Natural killer cell treated with Interleukin-12 subunit alpha and Interleukin-12 subunit beta and Interleukin-15 and Interleukin-18, amount 100 ng/mL, for 72 hours (primary cell): ENCODE results near the gene MPP7. TPM values are rescaled to one million over a fixed set of nuclear protein-coding genes. Genes with fewer than 3 reads are reported as not detected.

ENCODE experiments used
- ATAC-seq, 2 donors: fragments of 150-1000 bp; cut with Tn5 transposase in 1 of 2; sonication (Bioruptor Pico), chemical (Tn5 transposase) in 1 of 2; 2 replicates each; pipeline ENCODE4 v1.10.0; 2021
- DNase-seq: peaks from one replicate; pipeline ENCODE4 v3.0.0; 2022; ENCODE audit warnings: low spot score
- H3K27ac Mint-ChIP-seq, 2 donors: 1 replicate in 1 of 2; 2 replicates in 1 of 2; pipeline ENCODE4 v1.8.0; 2022; ENCODE audit warnings: mixed read lengths in 2 of 2, mild to moderate bottlenecking in 1 of 2, moderate library complexity in 1 of 2
- H3K27me3 Mint-ChIP-seq, 2 donors: 1 replicate in 1 of 2; 2 replicates in 1 of 2; pipeline ENCODE4 v1.8.0; 2022; ENCODE audit warnings: mixed read lengths in 2 of 2
- H3K36me3 Mint-ChIP-seq: one replicate; pipeline ENCODE4 v1.8.0; 2022; ENCODE audit warnings: mixed read lengths
- H3K4me1 Mint-ChIP-seq, 2 donors: 1 replicate in 1 of 2; 2 replicates in 1 of 2; pipeline ENCODE4 v1.8.0; 2022; ENCODE audit warnings: low read depth in 2 of 2, mixed read lengths in 2 of 2, mild to moderate bottlenecking in 1 of 2
- H3K4me3 Mint-ChIP-seq: one replicate; pipeline ENCODE4 v1.8.0; 2022; ENCODE audit warnings: mixed read lengths
- H3K9me3 Mint-ChIP-seq: 2 replicates; pipeline ENCODE4 v1.8.0; 2022; ENCODE audit warnings: mixed read lengths
- total RNA-seq, 2 donors: library from RNA; stranded (reverse); gene quantifications; one replicate each; pipeline ENCODE4 v1.2.3, GENCODE V29; 2022

MPP7 gene
- total RNA-seq, 2 donors from 2014 or later, result 1.7 to 2.7 TPM

DNA sequence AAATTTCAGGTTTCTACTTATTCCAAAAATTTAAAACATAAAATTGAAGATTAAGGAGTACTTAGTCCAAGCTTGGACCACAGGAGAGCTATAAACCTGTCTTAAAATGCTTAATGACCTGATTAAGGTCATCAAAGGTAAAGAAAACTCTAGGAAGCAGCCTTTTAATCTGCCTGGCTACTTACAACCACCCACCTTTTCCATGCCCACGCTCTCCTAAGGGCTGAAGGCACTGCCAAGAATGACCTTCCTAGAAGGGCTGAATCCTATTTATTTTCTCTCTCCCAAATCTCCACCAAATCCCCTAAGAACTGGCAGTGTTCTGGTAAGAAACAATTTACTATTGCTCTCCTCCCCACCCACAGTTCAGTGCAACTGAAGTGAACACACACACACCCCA lies 6.8 kb downstream of the MPP7 start:
- Mint-ChIP-seq H3K4me3 (no peak overlapping the region), H3K27me3 (no peaks in the 10 kb centered on the region), H3K4me1 (peaks cover 15 to 21% of the 10 kb centered on the region in 2 donors), H3K9me3 (no peaks in the 10 kb centered on the region), H3K36me3 (no peaks in the 10 kb centered on the region), H3K27ac (peak overlapping the region in 1 of 2 donors; percentile 1)
- no peak for ATAC-seq
- DNase-seq, result no peak

DNA sequence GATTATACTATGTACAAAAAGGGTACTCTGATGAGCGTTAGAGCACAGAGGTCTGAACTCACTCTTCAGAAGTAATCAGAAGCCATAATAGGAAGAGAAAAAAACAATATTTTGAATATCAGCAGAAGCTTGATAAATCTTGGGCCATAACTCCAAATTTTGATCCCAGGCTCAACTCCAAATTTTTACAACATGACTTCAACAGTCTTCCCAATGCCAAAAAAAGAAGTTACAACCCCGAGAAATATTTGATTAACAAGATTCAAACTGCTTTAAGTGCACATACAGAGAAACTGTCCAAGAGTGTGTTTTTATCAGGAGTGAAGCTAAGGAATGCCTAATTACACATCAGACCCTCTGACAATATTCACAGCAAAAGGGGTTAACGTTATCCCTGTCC lies 7.5 kb downstream of the MPP7 start:
- DNase-seq (no peak), ATAC-seq (no peak)
- Mint-ChIP-seq H3K4me3 (no peak overlapping the region), H3K4me1 (peaks cover 15 to 21% of the 10 kb centered on the region in 2 donors), H3K27me3 (no peaks in the 10 kb centered on the region), H3K27ac (no peak overlapping the region), H3K36me3 (no peaks in the 10 kb centered on the region), H3K9me3 (no peaks in the 10 kb centered on the region)

DNA sequence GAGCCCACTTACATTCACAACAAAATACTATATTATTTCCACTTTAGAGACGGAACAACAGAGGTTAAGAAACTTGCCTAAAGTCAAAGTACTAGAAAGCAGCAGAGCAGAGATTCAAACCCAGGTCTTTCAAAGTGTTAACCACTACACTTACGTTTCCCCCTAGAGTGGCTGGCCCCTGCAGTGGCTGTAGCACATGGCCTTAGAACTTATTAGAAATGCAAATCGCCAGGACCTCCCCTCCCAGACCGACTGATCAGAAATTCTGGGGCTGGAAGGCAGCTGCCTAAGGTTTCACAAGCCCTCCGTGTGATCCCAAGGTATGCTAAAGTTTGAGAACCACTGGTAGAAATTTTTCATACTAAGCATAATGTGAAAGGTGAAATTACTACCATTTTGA lies 8.1 kb downstream of the MPP7 start:
- Mint-ChIP-seq H3K4me1 (peaks cover 15 to 21% of the 10 kb centered on the region in 2 donors), H3K9me3 (no peaks in the 10 kb centered on the region), H3K27me3 (no peaks in the 10 kb centered on the region), H3K27ac (no peak overlapping the region), H3K36me3 (no peaks in the 10 kb centered on the region), H3K4me3 (no peak overlapping the region)
- ATAC-seq, result no peak
- DNase-seq, result no peak

DNA sequence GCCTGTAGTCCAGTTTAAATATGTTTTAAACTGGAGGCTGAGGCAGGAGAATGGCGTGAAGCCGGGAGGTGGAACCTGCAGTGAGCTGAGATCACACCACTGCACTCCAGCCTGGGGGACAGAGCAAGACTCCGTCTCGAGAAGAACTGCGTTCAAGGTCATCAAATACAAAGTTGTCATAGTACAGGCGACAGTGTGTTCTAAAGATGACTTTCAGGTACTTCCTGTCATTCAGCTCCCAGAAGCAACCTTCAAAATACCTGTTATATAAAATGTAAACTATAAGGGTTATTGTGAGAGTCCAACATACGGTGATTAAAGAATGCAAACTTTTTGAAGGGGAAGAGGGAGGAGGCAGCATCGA lies 8.7 kb downstream of the MPP7 start:
- DNase-seq, result no peak
- Mint-ChIP-seq H3K9me3 (no peaks in the 10 kb centered on the region), H3K4me3 (no peak overlapping the region), H3K4me1 (peaks cover 12 to 19% of the 10 kb centered on the region in 2 donors), H3K27ac (no peak overlapping the region), H3K36me3 (no peaks in the 10 kb centered on the region), H3K27me3 (no peaks in the 10 kb centered on the region)
- no peak for ATAC-seq

DNA sequence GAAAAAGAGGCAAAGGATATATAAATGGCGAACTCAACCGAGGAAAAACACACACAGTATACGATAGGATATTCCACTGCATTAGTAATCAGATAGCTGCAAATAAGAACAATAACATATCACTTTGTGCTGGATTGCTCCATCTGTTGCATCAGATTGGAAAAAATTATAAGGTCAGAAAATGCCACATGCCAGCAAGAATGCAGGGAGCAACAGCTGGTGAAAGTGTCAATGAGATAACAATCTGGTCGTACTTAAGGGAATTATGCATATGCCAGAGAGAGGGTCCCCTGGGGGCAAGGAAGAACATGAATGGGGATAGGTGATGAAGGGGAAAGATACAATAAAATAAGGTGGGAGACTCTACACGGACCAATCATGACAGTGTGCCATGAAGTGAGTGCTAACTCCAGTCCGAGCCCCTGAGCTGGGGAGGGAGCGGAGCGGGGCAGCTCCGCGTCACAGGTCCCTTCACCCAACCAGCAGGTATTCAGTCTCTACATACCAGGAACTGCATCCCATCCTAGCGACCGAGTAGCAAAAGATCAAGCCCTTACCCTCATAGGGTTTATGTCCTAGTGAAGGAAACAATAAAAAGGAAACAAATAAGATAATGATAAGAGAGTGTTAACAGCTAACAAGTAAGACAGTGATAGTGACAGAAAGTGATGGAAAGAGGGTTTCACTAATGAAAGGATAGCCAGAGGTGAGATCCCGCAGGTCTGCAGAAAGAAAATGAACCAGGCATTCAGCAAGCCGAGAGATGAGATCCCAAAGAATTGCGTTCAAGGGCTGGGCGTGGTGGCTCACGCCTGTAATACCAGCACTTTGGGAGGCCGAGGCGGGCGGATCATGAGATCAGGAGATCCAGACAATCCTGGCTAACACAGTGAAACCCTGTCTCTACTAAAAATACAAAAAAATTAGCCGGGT lies 9.4 kb downstream of the MPP7 start:
- DNase-seq (no peak), ATAC-seq (no peak)
- Mint-ChIP-seq H3K4me3 (no peak overlapping the region), H3K27ac (peak overlapping the region in 1 of 2 donors; percentile 16), H3K9me3 (no peaks in the 10 kb centered on the region), H3K4me1 (peaks cover 5 to 14% of the 10 kb centered on the region in 2 donors), H3K36me3 (no peaks in the 10 kb centered on the region), H3K27me3 (no peaks in the 10 kb centered on the region)

DNA sequence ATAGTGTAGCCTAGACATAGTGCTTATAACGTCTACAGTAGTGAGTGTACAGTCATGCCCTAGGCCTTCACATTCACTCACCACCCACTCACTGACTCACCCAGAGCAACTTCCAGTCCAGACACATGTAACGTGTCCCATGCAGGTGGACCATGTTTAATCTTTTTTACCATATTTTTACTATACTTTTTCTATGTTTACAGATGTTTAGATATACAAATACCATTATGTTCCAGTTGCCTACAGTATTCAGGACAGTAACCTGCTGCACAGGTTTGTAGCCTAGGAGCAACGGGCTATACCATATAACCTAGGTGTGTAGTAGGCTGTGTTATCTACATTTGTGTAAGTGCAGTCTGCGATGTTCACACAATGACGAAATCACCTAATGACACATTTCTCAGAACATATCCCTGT lies 11.0 kb downstream of the MPP7 start:
- H3K9me3 Mint-ChIP-seq, result no peaks in the 10 kb centered on the region
- peaks cover 5 to 14% of the 10 kb centered on the region in 2 donors for H3K4me1 Mint-ChIP-seq
- H3K27me3 Mint-ChIP-seq, result no peaks in the 10 kb centered on the region

DNA sequence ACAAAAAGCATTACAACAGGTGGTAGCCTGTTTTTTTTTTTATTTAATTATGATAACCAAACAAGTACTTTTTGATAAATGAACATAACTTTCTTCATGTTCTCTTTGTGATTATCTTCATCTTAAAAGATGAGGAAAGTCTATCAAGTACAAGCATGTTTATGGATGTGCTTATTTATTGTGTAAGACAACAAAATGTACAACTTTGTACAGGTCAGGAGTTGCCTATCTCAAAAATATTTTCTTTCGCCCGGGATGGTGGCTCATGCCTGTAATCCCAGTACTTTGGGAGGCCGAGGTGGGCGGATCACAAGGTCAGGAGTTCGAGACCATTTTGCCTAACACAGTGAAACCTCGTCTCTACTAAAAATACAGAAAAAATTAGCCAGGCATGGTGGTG lies 17.0 kb downstream of the MPP7 start:
- ATAC-seq (no peak), DNase-seq (no peak)
- Mint-ChIP-seq H3K27me3 (no peaks in the 10 kb centered on the region), H3K36me3 (no peaks in the 10 kb centered on the region), H3K4me3 (no peak overlapping the region), H3K27ac (no peak overlapping the region), H3K9me3 (no peaks in the 10 kb centered on the region), H3K4me1 (peaks cover 0 to under 1% of the 10 kb centered on the region in 2 donors)

More for the DNA sequence above, 11.0 kb downstream of the MPP7 start:
- Mint-ChIP-seq H3K36me3 (no peaks in the 10 kb centered on the region), H3K27ac (peak overlapping the region in 1 of 2 donors; percentile 2), H3K4me3 (no peak overlapping the region)
- DNase-seq (no peak), ATAC-seq (peak in 1 of 2 donors; percentile 69)

DNA sequence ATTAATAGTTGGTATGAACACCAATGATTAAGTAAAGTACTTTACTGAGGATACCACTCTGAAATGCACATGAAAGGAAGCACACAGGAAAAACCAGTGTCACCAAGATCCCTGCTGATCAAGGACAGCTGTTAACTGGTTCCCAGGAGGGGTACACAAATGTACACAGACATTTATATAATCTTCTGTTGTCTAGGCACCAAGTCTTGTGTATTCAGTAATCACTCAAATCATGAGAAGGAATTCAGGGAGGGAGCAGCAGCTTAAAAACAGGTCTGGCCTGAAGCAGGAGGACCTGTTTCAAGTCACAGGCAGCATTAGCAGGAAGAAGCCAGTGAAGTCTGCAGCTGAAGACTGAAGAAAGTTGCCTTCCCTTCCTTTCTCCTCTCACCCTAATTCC lies 18.7 kb downstream of the MPP7 start:
- Mint-ChIP-seq H3K4me1 (peaks cover 0 to 5% of the 10 kb centered on the region in 2 donors), H3K4me3 (no peak overlapping the region), H3K27ac (no peak overlapping the region), H3K27me3 (no peaks in the 10 kb centered on the region), H3K36me3 (no peaks in the 10 kb centered on the region), H3K9me3 (no peaks in the 10 kb centered on the region)
- ATAC-seq (no peak), DNase-seq (no peak)

DNA sequence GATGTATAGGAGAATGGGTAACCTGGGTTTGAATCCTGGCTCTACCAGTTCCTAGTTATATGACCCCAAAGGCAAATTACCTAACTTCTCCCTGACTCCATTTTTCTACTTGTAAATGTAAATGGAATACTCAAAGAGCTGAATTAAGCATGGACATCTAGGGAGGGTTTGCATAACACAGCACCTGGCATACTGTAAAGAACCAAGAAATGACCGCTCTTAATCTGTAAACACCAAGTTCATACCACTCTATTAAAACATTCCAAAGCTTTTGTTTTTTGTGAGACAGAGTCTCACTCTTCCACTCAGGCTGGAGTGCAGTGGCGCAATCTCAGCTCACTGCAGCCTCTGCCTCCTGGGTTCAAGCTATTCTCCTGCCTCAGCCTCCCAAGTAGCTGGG lies 19.6 kb downstream of the MPP7 start:
- Mint-ChIP-seq H3K4me3 (no peak overlapping the region), H3K36me3 (no peaks in the 10 kb centered on the region), H3K9me3 (no peaks in the 10 kb centered on the region), H3K4me1 (peaks cover 0 to 5% of the 10 kb centered on the region in 2 donors), H3K27me3 (no peaks in the 10 kb centered on the region), H3K27ac (no peak overlapping the region)
- ATAC-seq, result no peak
- no peak for DNase-seq

DNA sequence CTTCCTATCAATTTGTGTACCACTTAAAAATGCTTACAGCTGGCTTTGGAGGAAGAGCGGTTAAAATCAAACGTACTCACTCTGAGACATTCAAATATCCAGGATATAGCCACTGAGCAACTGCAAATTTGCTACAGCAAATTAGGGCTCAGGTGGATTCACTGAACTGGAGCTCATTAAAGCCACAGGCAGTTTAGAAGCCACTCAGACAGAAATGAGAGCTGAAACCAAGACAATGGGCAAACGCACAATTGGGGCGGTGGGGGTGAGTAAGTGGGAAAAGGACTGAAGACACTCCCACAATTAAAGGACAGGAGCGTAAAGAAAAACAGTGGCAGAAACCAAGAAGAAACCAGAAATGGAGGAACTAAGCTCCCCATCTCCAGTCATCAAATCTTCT lies 20.5 kb downstream of the MPP7 start:
- Mint-ChIP-seq H3K27me3 (no peaks in the 10 kb centered on the region), H3K9me3 (no peaks in the 10 kb centered on the region), H3K4me3 (no peak overlapping the region), H3K27ac (no peak overlapping the region), H3K36me3 (no peaks in the 10 kb centered on the region), H3K4me1 (peaks cover 0 to 5% of the 10 kb centered on the region in 2 donors)
- no peak for DNase-seq
- no peak for ATAC-seq

DNA sequence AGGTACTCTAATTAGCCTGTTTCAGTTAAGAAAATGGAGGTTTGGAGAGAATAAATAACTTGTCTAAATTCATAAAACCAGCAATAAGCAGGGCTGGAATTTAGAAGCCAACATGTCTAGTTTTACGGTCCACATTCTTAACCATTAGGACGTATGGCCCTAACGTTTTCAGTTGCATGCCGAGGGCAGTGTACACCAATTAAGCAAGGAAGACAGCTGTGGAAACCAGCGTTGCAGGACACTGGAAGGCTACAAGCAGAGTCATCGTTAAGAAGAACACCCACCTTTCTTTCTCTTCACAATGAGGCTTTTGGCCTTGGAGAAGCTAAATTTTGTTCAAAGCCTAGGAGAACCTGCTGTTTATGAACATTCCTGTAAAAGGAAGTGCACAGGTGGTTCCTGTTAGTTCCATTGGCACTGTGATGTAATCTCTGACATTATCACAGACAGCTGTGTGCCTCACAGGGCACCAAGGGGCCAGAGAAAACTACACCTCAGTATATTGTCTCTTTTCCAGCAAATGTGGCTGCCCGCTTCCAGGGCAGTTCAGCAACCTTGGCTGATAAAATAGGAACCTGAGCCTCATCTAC lies 21.0 kb downstream of the MPP7 start:
- H3K36me3 Mint-ChIP-seq, result no peaks in the 10 kb centered on the region
- H3K27me3 Mint-ChIP-seq, result no peaks in the 10 kb centered on the region
- no peak for DNase-seq
- H3K9me3 Mint-ChIP-seq, result no peaks in the 10 kb centered on the region
- H3K4me3 Mint-ChIP-seq, result no peak overlapping the region
- no peak overlapping the region for H3K27ac Mint-ChIP-seq
- peaks cover 0 to 5% of the 10 kb centered on the region in 2 donors for H3K4me1 Mint-ChIP-seq
- ATAC-seq, result no peak

DNA sequence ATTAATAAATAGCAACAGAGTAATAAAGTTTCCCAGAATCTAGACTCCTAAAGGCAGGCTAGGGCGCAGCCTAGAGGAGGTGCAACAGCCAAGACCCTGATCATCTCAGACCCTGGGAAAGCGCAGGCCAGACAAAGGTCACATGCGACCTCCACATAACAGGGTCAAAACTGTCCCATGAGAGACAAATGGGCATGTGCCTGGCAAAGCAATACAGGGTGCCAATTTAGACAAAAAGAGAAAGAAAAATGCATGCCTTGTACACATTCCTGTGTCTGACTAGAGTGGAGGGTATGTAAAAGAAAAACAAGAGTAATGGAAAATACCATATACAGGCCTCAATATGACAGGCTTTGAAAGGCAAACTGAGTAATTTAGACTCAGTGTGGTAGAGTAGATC lies 22.2 kb downstream of the MPP7 start:
- no peaks in the 10 kb centered on the region for H3K36me3 Mint-ChIP-seq
- H3K4me3 Mint-ChIP-seq, result no peak overlapping the region
- H3K27me3 Mint-ChIP-seq, result no peaks in the 10 kb centered on the region
- H3K27ac Mint-ChIP-seq, result no peak overlapping the region
- peaks cover 0 to 5% of the 10 kb centered on the region in 2 donors for H3K4me1 Mint-ChIP-seq
- H3K9me3 Mint-ChIP-seq, result no peaks in the 10 kb centered on the region
- no peak for ATAC-seq
- no peak for DNase-seq

DNA sequence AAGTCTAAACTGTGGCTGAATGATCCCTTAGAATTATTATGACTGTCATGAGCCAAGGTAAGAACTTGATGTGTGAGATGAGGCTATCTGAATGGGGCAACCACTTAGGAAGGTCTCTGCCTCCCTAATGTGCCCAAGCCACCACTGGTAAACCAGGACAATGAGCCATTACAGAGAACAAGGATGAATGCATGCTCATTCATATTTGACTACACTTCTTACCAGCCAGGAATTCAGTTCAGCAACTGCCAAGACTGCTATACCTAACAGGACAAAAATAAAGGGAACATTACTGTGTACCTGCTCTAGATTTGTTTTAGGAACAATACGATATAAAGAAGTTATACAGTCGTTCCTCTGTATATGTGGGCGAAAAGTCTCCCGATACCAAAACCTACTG lies 23.0 kb downstream of the MPP7 start:
- H3K4me1 Mint-ChIP-seq, result peaks cover 0 to 5% of the 10 kb centered on the region in 2 donors
- DNase-seq (no peak), ATAC-seq (no peak)

DNA sequence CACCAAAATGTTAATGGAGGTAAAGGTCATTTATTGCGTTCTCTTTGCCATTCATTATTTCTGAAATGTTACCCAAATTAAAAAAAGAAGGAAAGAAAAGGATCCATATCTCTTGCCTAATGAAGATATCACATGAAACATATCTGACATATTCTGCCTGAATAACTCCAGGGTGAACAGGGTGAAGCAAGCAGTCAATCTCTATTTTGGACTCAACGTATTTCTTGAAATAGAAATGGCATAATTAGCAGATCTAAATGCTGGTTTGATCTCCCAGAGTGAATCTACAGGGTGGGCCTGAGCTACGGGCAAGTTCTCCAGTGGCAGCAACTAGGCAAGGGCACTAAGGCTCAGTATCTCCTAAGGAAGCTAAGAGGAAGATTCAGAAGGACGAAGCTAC lies 24.0 kb downstream of the MPP7 start:
- H3K27me3 Mint-ChIP-seq, result no peaks in the 10 kb centered on the region
- H3K4me1 Mint-ChIP-seq, result peaks cover 0 to 8% of the 10 kb centered on the region in 2 donors
- no peak overlapping the region for H3K4me3 Mint-ChIP-seq
- ATAC-seq (no peak), DNase-seq (no peak)
- no peaks in the 10 kb centered on the region for H3K36me3 Mint-ChIP-seq
- no peaks in the 10 kb centered on the region for H3K9me3 Mint-ChIP-seq
- H3K27ac Mint-ChIP-seq, result no peak overlapping the region

More for the DNA sequence above, 23.0 kb downstream of the MPP7 start:
- no peaks in the 10 kb centered on the region for H3K36me3 Mint-ChIP-seq
- no peak overlapping the region for H3K4me3 Mint-ChIP-seq
- no peaks in the 10 kb centered on the region for H3K9me3 Mint-ChIP-seq
- H3K27me3 Mint-ChIP-seq, result no peaks in the 10 kb centered on the region
- H3K27ac Mint-ChIP-seq, result no peak overlapping the region
